Neuron (in vitro differentiated cells): ENCODE data around the gene CD96.
"Not testable (repeated sequence)": the region's sequence is repeated elsewhere in the genome, so short reads cannot be mapped to it uniquely, and the experiment has no call there.

ENCODE experiments used
- H2AFZ ChIP-seq: one replicate; pipeline ENCODE4 v1.6.1; 2013; ENCODE audit warnings: low read depth, mild to moderate bottlenecking, inconsistent platforms, low read length, moderate library complexity
- H3K27me3 ChIP-seq: one replicate; pipeline ENCODE4 v1.6.1; 2013; ENCODE audit warnings: low read length; ENCODE audit not compliant: insufficient read depth
- H3K36me3 ChIP-seq: one replicate; pipeline ENCODE4 v1.6.1; 2013; ENCODE audit warnings: low read length; ENCODE audit not compliant: insufficient read depth
- H3K4me1 ChIP-seq: one replicate; pipeline ENCODE4 v1.6.1; 2013; ENCODE audit warnings: low read length; ENCODE audit not compliant: insufficient read depth
- H3K4me3 ChIP-seq: 2 replicates; pipeline ENCODE4 v1.5.1; 2013; ENCODE audit warnings: mild to moderate bottlenecking, low read length, moderate library complexity
- H3K9me3 ChIP-seq: one replicate; pipeline ENCODE4 v1.6.1; 2013; ENCODE audit warnings: low read length

Gene CD96

GRCh38 chr3:111541911-111542483, at the start of gene CD96:
Gene CD96 (plus strand): TSS chr3:111542197. CDS start chr3:111542249, 52 bp downstream.
- Histone ChIP-seq H3K9me3 (no peaks in the 10 kb centered on the region), H3K36me3 (no peaks in the 10 kb centered on the region), H2AFZ (no peak within 1 kb of the TSS), H3K27me3 (no peaks in the 10 kb centered on the region), H3K4me3 (no peak within 1 kb of the TSS), H3K4me1 (no peaks in the 10 kb centered on the region)

- no peaks in the 10 kb centered on the region for H3K4me1 ChIP-seq
- no peaks in the 10 kb centered on the region for H3K36me3 ChIP-seq
- H2AFZ ChIP-seq, result no peak overlapping the region
- no peaks in the 10 kb centered on the region for H3K27me3 ChIP-seq
- H3K9me3 ChIP-seq, result no peaks in the 10 kb centered on the region
- no peak overlapping the region for H3K4me3 ChIP-seq
These were observed 48.7 kb upstream of the CD96 start for GRCh38 chr3:111493276-111493675.

GRCh38 chr3:111496894-111497559, 45.0 kb upstream of the CD96 start:
- H3K36me3 ChIP-seq, result no peaks in the 10 kb centered on the region
- H2AFZ ChIP-seq, result peak overlapping the region; percentile 38
- H3K4me3 ChIP-seq, result no peak overlapping the region
- no peaks in the 10 kb centered on the region for H3K9me3 ChIP-seq
- H3K4me1 ChIP-seq, result no peaks in the 10 kb centered on the region
- H3K27me3 ChIP-seq, result no peaks in the 10 kb centered on the region

- H3K9me3 ChIP-seq, result no peaks in the 10 kb centered on the region
- H3K4me1 ChIP-seq, result no peaks in the 10 kb centered on the region
- H3K36me3 ChIP-seq, result no peaks in the 10 kb centered on the region
- no peak overlapping the region for H2AFZ ChIP-seq
- H3K27me3 ChIP-seq, result no peaks in the 10 kb centered on the region
- no peak overlapping the region for H3K4me3 ChIP-seq
These were observed 44.0 kb upstream of the CD96 start for GRCh38 chr3:111498022-111498421.

GRCh38 chr3:111506435-111506834, 35.6 kb upstream of the CD96 start:
- H3K4me3 ChIP-seq, result no peak overlapping the region
- H3K36me3 ChIP-seq, result no peaks in the 10 kb centered on the region
- H3K27me3 ChIP-seq, result no peaks in the 10 kb centered on the region
- no peaks in the 10 kb centered on the region for H3K9me3 ChIP-seq
- H2AFZ ChIP-seq, result no peak overlapping the region
- no peaks in the 10 kb centered on the region for H3K4me1 ChIP-seq

- no peak overlapping the region for H3K4me3 ChIP-seq
- H3K9me3 ChIP-seq, result no peaks in the 10 kb centered on the region
- H3K36me3 ChIP-seq, result no peaks in the 10 kb centered on the region
- no peaks in the 10 kb centered on the region for H3K27me3 ChIP-seq
- H2AFZ ChIP-seq, result no peak overlapping the region
- no peaks in the 10 kb centered on the region for H3K4me1 ChIP-seq
These were observed 32.7 kb upstream of the CD96 start for GRCh38 chr3:111509308-111509707.

- no peak overlapping the region for H2AFZ ChIP-seq
- no peaks in the 10 kb centered on the region for H3K36me3 ChIP-seq
- H3K9me3 ChIP-seq, result no peaks in the 10 kb centered on the region
- peaks cover 4% of the 10 kb centered on the region for H3K27me3 ChIP-seq
- no peak overlapping the region for H3K4me3 ChIP-seq
- H3K4me1 ChIP-seq, result no peaks in the 10 kb centered on the region
These were observed 24.2 kb upstream of the CD96 start for GRCh38 chr3:111517801-111518200.

GRCh38 chr3:111519178-111519855, 22.7 kb upstream of the CD96 start:
- Histone ChIP-seq H3K4me3 (no peak overlapping the region), H3K4me1 (no peaks in the 10 kb centered on the region), H3K9me3 (no peaks in the 10 kb centered on the region), H3K27me3 (peaks cover 4% of the 10 kb centered on the region), H2AFZ (no peak overlapping the region), H3K36me3 (no peaks in the 10 kb centered on the region)

GRCh38 chr3:111521891-111522290, 20.1 kb upstream of the CD96 start:
- no peaks in the 10 kb centered on the region for H3K4me1 ChIP-seq
- no peaks in the 10 kb centered on the region for H3K9me3 ChIP-seq
- H2AFZ ChIP-seq, result no peak overlapping the region
- no peak overlapping the region for H3K4me3 ChIP-seq
- no peaks in the 10 kb centered on the region for H3K36me3 ChIP-seq
- no peaks in the 10 kb centered on the region for H3K27me3 ChIP-seq

- H3K4me3 ChIP-seq, H2AFZ ChIP-seq, H3K9me3 ChIP-seq: not testable (repeated sequence)
These were observed 17.5 kb upstream of the CD96 start for GRCh38 chr3:111524486-111524885.

GRCh38 chr3:111531446-111531845, 10.6 kb upstream of the CD96 start:
- H3K27me3 ChIP-seq, result no peaks in the 10 kb centered on the region
- H2AFZ ChIP-seq, result no peak overlapping the region
- H3K9me3 ChIP-seq, result no peaks in the 10 kb centered on the region
- H3K4me3 ChIP-seq, result no peak overlapping the region
- H3K4me1 ChIP-seq, result no peaks in the 10 kb centered on the region
- H3K36me3 ChIP-seq, result no peaks in the 10 kb centered on the region

More at GRCh38 chr3:111524486-111524885, 17.5 kb upstream of the CD96 start:
- not testable (repeated sequence) for H3K4me1 ChIP-seq, H3K36me3 ChIP-seq, H3K27me3 ChIP-seq

GRCh38 chr3:111534701-111535100, 7.3 kb upstream of the CD96 start:
- Histone ChIP-seq H3K27me3 (no peaks in the 10 kb centered on the region), H3K4me1 (no peaks in the 10 kb centered on the region), H2AFZ (no peak overlapping the region), H3K4me3 (no peak overlapping the region), H3K9me3 (no peaks in the 10 kb centered on the region), H3K36me3 (no peaks in the 10 kb centered on the region)

- Histone ChIP-seq H2AFZ (no peak overlapping the region), H3K9me3 (no peaks in the 10 kb centered on the region), H3K4me3 (no peak overlapping the region), H3K36me3 (no peaks in the 10 kb centered on the region), H3K4me1 (no peaks in the 10 kb centered on the region), H3K27me3 (no peaks in the 10 kb centered on the region)
These were observed 3.9 kb upstream of the CD96 start for GRCh38 chr3:111538111-111538510.
